ENCODE data around the gene CPM. TPM values are rescaled to one million over a fixed set of nuclear protein-coding genes. Genes with fewer than 3 reads are reported as not detected.
"Not testable (repeated sequence)": the region's sequence is repeated elsewhere in the genome, so short reads cannot be mapped to it uniquely, and the experiment has no call there.

The CPM gene
- polyA plus RNA-seq, 2 of the 4 experiments (the other 2 are of a cell fraction): 3.7 to 6.8 TPM

DNA sequence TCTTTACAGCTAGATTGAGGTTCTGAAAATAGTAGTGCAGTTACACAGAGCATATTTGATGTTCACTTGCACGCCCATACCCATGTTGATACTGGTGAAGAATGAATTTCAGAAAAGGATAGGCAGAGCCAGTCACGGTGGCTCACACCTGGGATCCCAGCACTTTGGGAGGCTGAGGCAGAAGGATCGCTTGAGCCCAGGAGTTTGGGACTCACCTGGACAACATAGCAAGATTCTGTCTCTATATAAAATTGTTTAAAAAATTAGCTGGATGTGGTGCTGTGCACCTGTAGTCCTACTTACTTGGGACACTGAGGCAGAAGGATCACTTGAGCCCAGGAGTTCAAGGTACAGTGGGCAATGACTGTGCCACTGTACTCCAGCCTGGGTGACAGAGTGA lies 68.4 kb downstream of the CPM start (continued):
- no peak for TF ChIP-seq HEYL (CRISPR knock-in tag; IDR thresholded peaks at IDR 0.05)

DNA sequence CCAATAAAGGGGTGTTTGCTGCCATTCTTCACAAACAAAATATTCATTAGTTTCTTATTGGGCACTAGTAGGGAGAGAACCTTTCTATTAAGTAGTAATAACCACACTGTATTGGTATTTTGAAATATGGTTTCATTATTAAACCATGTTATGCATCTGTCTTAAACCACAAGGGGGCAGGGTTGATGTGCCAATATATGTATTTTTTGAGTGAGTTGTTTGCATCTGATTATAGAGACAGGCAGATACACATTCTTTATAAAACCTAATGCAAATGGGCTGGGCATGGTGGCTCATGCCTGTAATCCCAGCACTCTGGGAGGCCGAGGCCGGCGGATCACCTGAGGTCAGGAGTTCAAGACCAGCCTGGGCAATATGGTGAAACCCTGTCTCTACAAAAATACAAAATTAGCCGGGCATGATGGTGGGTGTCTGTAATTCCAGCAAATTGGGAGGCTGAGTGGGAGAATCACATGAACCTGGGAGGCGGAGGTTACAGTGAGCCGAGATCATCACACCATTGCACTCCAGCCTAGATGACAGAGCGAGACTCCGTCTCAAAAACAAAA lies 69.0 kb downstream of the CPM start:
- H3K4me3 ChIP-seq, H3K4me1 ChIP-seq, H3K27ac ChIP-seq, H3K9me3 ChIP-seq, POLR2A ChIA-PET: not testable (repeated sequence)
- 62% methylated on average over 8 of the region's 8 CpGs for WGBS (ENCODE audit: missing lambda C conversion rate)
- FAIRE-seq (peak; percentile 39), ATAC-seq (peak; percentile 68 to 86; a peak in 4 of 6 replicates), DNase-seq (ENCODE audit: low read depth in 1 of 2, low spot score in 1 of 2) (peak; percentile 29 to 61)
- CTCF ChIA-PET: interaction anchor here (1.0 to 12.1 kb wide), 5 partner anchors 10 to 390 kb away, joined by 3 to 69 read pairs (median 6); no protein-coding TSS in a partner anchor
- TF ChIP-seq RAD21 (conservative IDR thresholded peaks at IDR 0.05 in 1 of 2, IDR thresholded peaks at IDR 0.05 in 1 of 2): peak; percentile 80 to 88
- peak; percentile 81 for TF ChIP-seq SMC3 (IDR thresholded peaks at IDR 0.05)
- TF ChIP-seq, protein P1, sequence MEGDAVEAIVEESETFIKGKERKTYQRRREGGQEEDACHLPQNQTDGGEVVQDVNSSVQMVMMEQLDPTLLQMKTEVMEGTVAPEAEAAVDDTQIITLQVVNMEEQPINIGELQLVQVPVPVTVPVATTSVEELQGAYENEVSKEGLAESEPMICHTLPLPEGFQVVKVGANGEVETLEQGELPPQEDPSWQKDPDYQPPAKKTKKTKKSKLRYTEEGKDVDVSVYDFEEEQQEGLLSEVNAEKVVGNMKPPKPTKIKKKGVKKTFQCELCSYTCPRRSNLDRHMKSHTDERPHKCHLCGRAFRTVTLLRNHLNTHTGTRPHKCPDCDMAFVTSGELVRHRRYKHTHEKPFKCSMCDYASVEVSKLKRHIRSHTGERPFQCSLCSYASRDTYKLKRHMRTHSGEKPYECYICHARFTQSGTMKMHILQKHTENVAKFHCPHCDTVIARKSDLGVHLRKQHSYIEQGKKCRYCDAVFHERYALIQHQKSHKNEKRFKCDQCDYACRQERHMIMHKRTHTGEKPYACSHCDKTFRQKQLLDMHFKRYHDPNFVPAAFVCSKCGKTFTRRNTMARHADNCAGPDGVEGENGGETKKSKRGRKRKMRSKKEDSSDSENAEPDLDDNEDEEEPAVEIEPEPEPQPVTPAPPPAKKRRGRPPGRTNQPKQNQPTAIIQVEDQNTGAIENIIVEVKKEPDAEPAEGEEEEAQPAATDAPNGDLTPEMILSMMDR (IDR thresholded peaks at IDR 0.05): peak; percentile 76
- H3K4me2 ChIP-seq: peak overlapping the region; percentile 41

DNA sequence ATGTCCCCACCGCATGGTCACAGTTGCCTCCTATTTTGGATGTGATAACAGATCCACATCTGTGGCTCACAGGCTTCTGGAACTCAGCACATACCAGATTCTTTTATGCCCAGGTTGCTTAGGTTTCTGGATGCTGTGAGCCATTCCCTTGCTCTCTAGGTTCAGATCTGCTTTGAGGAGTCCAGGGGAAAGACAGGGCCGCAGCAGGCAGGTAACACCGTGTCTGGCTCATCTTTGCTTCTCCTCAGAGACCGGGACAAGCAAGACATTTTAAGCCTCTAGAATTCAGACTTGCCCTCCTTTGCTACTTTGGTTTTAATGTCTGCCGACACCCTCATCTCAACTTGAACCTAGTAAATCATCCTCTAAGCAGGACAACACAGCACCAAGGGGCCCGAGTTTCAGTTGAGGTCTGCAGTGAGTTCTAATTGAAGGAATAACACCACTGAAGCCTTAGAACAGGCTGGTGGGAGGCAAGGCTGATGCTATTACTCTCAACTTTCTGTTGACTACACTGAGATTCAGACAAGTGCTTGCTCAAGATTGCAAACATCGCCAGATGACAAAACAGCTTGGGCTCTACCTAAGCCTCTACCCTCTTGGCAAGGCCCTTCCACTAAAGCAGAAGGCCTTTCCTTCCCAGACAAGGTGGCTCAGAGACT lies 69.7 kb downstream of the CPM start:
- H3K9me3 ChIP-seq: no peaks in the 10 kb centered on the region
- no peak overlapping the region for H3K4me3 ChIP-seq
- ATAC-seq (peak; percentile 12 to 32; a peak in 3 of 6 replicates), FAIRE-seq (no peak), DNase-seq (ENCODE audit: low read depth in 1 of 2, low spot score in 1 of 2) (no peak)
- no peaks in the 10 kb centered on the region for H3K4me1 ChIP-seq
- no peak overlapping the region for H3K27ac ChIP-seq
- CTCF ChIA-PET: interaction anchor here (0.6 to 12.1 kb wide), 6 partner anchors 9 to 296 kb away, joined by 3 to 69 read pairs (median 3); no protein-coding TSS in a partner anchor
- 65% methylated on average over 7 of the region's 7 CpGs for WGBS (ENCODE audit: missing lambda C conversion rate)
- TF ChIP-seq, protein P2, sequence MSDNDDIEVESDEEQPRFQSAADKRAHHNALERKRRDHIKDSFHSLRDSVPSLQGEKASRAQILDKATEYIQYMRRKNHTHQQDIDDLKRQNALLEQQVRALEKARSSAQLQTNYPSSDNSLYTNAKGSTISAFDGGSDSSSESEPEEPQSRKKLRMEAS (IDR thresholded peaks at IDR 0.05): no peak
- TF ChIP-seq HEYL (CRISPR knock-in tag; IDR thresholded peaks at IDR 0.05): no peak
- peak overlapping the region; percentile 41 for H3K4me2 ChIP-seq
- POLR2A ChIA-PET: no interaction called here

GRCh38 chr12:68861890-68862289 lies 71.1 kb downstream of the CPM start:
- 90% methylated on average over 3 of the region's 3 CpGs for WGBS (ENCODE audit: missing lambda C conversion rate)
- no peak overlapping the region for H3K27ac ChIP-seq
- no peak for ATAC-seq
- ChIA-PET CTCF (interaction anchor here (1.0 to 12.1 kb wide), 4 partner anchors 8 to 295 kb away, joined by 3 to 69 read pairs (median 4); no protein-coding TSS in a partner anchor), POLR2A (no interaction called here)
- no peak overlapping the region for H3K4me3 ChIP-seq
- no peaks in the 10 kb centered on the region for H3K4me1 ChIP-seq
- TF ChIP-seq, protein P3, sequence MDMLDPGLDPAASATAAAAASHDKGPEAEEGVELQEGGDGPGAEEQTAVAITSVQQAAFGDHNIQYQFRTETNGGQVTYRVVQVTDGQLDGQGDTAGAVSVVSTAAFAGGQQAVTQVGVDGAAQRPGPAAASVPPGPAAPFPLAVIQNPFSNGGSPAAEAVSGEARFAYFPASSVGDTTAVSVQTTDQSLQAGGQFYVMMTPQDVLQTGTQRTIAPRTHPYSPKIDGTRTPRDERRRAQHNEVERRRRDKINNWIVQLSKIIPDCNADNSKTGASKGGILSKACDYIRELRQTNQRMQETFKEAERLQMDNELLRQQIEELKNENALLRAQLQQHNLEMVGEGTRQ (IDR thresholded peaks at IDR 0.05): no peak
- no peak for TF ChIP-seq RNF2 (IDR thresholded peaks at IDR 0.05; ENCODE audit: borderline replicate concordance, low read depth)
- TF ChIP-seq, protein P1 (IDR thresholded peaks at IDR 0.05): no peak
- no peak for FAIRE-seq
- H3K9me3 ChIP-seq: no peaks in the 10 kb centered on the region
- no peak for DNase-seq (ENCODE audit: low read depth in 1 of 2, low spot score in 1 of 2)
- no peak overlapping the region for H3K4me2 ChIP-seq

GRCh38 chr12:68856510-68856909 lies 76.5 kb downstream of the CPM start:
- FAIRE-seq (no peak), ATAC-seq (no peak), DNase-seq (ENCODE audit: low read depth in 1 of 2, low spot score in 1 of 2) (no peak)
- no peak for TF ChIP-seq HOXB13 (CRISPR knock-in tag; IDR thresholded peaks at IDR 0.05; ENCODE audit: low read depth)
- TF ChIP-seq RAD21 (conservative IDR thresholded peaks at IDR 0.05 in 1 of 2, IDR thresholded peaks at IDR 0.05 in 1 of 2): no peak
- TF ChIP-seq ESRRA (IDR thresholded peaks at IDR 0.05; ENCODE audit: borderline replicate concordance, low read length): no peak
- no peak for TF ChIP-seq POLR2A (IDR thresholded peaks at IDR 0.05; ENCODE audit: low read length)
- TF ChIP-seq SREBF2 (IDR thresholded peaks at IDR 0.05): no peak
- TF ChIP-seq ZFP36 (IDR thresholded peaks at IDR 0.05; ENCODE audit: borderline replicate concordance, partially characterized antibody): no peak
- no peak for TF ChIP-seq NFE2L2 (conservative IDR thresholded peaks at IDR 0.05; ENCODE audit: low read length)
- TF ChIP-seq TFCP2L1 (CRISPR knock-in tag; IDR thresholded peaks at IDR 0.05): no peak
- TF ChIP-seq PHF8 (IDR thresholded peaks at IDR 0.05; ENCODE audit: borderline replicate concordance, low read depth): no peak
- Histone ChIP-seq H3K27ac (no peak overlapping the region), H3K4me1 (no peaks in the 10 kb centered on the region), H3K4me3 (no peak overlapping the region), H3K9me3 (no peaks in the 10 kb centered on the region), H3K4me2 (no peak overlapping the region)
- 52% methylated on average over 3 of the region's 3 CpGs for WGBS (ENCODE audit: missing lambda C conversion rate)
- CTCF ChIA-PET: interaction anchor here (1.2 kb wide), 1 partner anchor 300 kb away, joined by 3 read pairs; no protein-coding TSS in a partner anchor
- POLR2A ChIA-PET: no interaction called here

All from A549 (cell line).